A673 (cell line): ENCODE results near the gene C10orf90.

Source experiments
- CTCF ChIP-seq: fragments of 300-800, 200-600 bp; sonication (generic); conservative IDR thresholded peaks from 2 replicates; pipeline ENCODE4 v1.5.1; 2017; ENCODE audit warnings: low read depth, mild to moderate bottlenecking, antibody characterized with exemption, low read length, moderate library complexity, mixed read lengths
- EZH2 ChIP-seq: fragments of 200-600 bp; sonication (generic); IDR thresholded peaks from 2 replicates; pipeline ENCODE4 v1.6.1; 2017; ENCODE audit warnings: borderline replicate concordance, low read depth, mild to moderate bottlenecking, mixed read lengths, antibody characterized with exemption, low read length; ENCODE audit not compliant: poor library complexity, severe bottlenecking

GRCh38 chr10:126663880-126664279 is 6.6 kb downstream of the C10orf90 start:
- TF ChIP-seq CTCF (no peak), EZH2 (no peak)
